Body of pancreas (tissue), 4 donors: ENCODE measurements around the gene SYNJ1.

Source experiments
- CTCF ChIP-seq, 7 experiments: fragments of 450-650 bp in 4 of 7; fragments of 200-600 bp in 3 of 7; sonication (generic) in 3 of 7; IDR thresholded peaks; one replicate each; pipeline ENCODE4 v1.5.1; 2016 to 2019; ENCODE audit warnings: antibody characterized with exemption in 7 of 7
- POLR2A ChIP-seq, 3 donors: fragments of 450-650 bp; IDR thresholded peaks; one replicate each; pipeline ENCODE4 v1.6.1; 2016; ENCODE audit warnings: antibody characterized with exemption in 3 of 3, mild to moderate bottlenecking in 2 of 3

GRCh38 chr21:32585042-32585710 lies 142.6 kb downstream of the SYNJ1 start, which contains the start of gene TCP10L:
- TF ChIP-seq POLR2A (IDR thresholded peaks at IDR 0.05) (no peak), CTCF (IDR thresholded peaks at IDR 0.05) (no peak)
